Measurements from ENCODE around the gene TGFB2.

DNA sequence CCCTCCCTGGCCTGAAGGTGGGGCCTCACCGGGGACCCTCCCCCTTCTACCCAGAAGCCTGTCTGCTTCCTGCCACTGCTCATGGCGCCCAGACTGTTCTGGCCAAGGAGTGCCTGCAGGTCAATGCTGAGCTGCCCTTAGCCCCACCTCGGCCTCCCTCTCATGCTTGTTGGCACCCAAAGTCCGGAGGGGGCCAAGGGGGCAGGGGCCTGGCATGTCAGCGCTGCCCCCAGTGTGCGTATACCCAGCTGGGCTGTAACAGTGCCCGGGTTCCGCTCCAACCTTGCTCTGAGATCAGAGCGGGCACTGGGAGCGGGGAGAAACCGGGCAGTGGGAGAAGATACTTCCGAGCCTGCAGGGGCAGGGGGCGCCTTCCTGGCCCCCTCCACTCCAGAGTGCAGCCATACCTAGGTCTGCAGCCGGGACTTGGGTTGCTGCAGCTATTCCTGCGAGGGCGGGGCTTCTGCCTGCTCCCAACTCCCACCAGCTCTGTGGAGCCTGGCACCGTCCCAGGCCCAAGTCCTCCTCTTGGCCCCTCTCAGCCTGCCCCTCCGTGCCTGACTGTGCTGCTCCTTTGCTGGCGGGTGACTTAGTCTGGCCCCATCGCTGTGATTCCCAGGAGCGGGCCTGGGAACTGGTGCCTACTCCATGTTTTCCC lies 21.4 kb upstream of the TGFB2 start:
- TF ChIP-seq EZH2 (IDR thresholded peaks at IDR 0.05; ENCODE audit: insufficient read depth, poor library complexity, severe bottlenecking) (no peak), EZH2phosphoT487 (IDR thresholded peaks at IDR 0.05; ENCODE audit: insufficient read depth, low read depth) (no peak)

Measured in GM23248 (cell line).